ENCODE measurements around the gene AIFM3.

The AIFM3 gene

DNA sequence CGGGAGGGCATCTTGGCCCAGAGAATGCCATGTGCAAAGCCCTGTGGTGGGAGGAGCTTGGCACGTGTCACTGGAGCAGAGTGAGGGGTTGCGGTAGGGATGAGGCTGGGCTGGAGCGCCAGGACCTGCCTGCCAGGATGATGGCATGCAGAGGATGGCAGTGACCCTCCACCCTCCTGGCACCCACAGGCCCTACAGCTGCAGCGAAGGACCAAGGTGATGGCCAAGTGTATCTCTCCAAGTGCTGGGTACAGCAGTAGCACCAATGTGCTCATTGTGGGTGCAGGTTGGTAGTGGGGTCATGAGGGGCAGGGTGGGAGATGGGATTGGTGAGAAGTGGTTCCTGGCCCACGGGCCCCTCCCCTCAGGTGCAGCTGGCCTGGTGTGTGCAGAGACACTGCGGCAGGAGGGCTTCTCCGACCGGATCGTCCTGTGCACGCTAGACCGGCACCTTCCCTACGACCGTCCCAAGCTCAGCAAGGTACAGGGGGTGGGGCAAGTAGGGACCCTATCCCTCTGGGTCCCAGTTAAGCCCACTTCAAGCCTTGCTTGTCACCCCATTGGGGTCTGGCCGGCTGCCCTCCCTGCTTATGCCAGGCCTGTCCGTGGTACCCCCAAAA lies 7.4 kb downstream of the AIFM3 start:
- in situ Hi-C loops (cut with HindIII; ENCODE audit: low sequenced_read_pairs) = no loop called here

DNA sequence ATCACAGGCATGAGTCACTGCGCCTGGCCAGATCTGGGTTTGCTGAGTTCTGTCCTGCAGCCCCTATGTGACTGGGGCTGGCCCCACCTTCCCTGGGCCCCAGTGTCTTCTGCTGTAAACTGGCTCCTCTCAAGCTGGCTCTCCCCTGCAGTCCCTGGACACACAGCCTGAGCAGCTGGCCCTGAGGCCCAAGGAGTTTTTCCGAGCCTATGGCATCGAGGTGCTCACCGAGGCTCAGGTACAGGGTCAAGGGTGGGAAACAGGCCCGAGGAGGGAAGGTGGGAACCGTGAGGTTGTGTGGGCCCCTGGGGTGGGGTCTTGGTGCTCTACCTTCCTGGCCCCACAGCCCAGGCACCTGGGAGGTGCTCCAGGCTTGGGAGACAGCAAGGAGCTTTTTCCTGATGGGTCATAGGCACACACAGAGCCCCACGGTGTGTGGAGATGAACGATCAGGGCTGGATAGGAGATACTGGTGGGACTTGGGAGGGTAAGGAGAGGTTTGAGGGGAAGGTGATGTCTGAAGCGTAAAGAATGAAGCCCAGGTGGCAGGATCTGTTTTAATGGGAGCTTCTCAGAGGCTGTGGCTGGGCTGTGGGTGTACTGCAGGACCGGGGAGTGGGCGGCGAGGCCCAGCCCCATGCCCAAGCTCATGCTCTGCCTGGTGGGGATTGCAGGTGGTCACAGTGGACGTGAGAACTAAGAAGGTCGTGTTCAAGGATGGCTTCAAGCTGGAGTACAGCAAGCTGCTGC lies 8.7 kb downstream of the AIFM3 start:
- in situ Hi-C loops (cut with HindIII; ENCODE audit: low sequenced_read_pairs) = no loop called here

- in situ Hi-C loops (cut with HindIII; ENCODE audit: low sequenced_read_pairs) = no loop called here
Measured at GRCh38 chr22:20976291-20976877, 9.3 kb downstream of the AIFM3 start.

DNA sequence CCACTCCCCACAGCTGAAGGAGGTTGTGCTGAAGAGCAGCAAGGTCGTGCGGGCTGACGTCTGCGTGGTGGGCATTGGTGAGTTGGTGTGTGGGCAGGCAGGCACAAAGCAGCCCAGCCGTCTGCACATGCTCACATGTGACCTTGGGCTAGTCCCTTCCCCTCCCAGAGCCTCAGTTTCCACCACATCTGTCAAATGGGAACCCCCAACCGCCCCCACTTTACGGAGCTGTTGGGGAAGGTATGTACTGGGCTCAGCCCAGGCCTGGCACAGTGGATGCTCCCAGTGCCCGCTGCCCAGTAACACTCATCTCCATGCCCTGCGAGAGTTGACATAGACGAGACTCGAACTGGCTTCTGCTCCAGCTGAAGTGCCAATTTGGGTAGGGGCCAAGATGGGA lies 10.0 kb downstream of the AIFM3 start:
- in situ Hi-C loops (cut with HindIII; ENCODE audit: low sequenced_read_pairs) = no loop called here

GRCh38 chr22:20977516-20978170 lies 10.6 kb downstream of the AIFM3 start:
- in situ Hi-C loops (cut with HindIII; ENCODE audit: low sequenced_read_pairs) = no loop called here

- in situ Hi-C loops (cut with HindIII; ENCODE audit: low sequenced_read_pairs) = no loop called here
Measured at GRCh38 chr22:20978419-20978818, 11.4 kb downstream of the AIFM3 start.

- in situ Hi-C loops (cut with HindIII; ENCODE audit: low sequenced_read_pairs) = no loop called here
Measured at GRCh38 chr22:20979243-20979809, 12.3 kb downstream of the AIFM3 start.

DNA sequence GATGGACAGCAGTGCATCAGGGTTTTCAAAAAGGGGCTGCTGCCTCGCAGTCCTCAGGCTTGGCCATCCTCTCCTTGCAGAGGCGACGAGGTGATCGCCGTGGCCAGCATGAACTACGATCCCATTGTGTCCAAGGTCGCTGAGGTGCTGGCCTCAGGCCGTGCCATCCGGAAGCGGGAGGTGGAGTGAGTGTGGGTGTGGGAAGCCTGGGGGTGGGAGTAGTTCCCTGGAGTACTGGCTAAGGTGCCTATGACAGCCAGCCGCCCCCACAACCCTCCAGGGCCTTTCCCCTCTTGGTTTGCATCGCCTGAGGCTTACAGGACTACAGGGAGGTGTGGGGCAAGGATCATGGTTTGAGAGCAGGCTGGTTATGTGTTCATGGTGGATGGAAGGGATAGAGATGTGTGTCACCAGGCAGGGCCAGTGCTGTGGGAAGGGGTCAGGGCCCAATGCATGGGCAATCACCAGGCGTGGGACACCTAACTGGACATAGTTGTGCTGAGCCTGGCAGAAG lies 12.9 kb downstream of the AIFM3 start:
- in situ Hi-C loops (cut with HindIII; ENCODE audit: low sequenced_read_pairs) = no loop called here

DNA sequence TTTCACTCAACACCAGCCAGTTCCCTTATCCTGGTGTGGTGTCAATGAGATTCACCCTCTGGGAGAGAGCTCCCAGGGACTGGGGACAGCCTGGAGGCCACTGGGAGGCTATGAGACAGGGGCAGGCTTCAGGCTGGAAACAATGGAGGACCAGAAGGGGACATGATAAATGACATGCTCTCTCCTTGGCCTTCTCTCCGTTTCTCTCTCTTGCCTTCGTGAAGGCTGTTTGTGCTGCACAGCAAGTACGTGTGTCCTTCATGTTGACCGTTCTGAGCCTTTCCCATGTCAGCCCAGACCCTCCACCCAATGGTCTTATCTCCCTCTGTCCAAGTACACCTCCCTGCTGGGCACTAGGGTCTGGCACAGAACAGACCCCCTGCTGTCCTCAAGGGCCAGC lies 13.5 kb downstream of the AIFM3 start:
- in situ Hi-C loops (cut with HindIII; ENCODE audit: low sequenced_read_pairs) = no loop called here

DNA sequence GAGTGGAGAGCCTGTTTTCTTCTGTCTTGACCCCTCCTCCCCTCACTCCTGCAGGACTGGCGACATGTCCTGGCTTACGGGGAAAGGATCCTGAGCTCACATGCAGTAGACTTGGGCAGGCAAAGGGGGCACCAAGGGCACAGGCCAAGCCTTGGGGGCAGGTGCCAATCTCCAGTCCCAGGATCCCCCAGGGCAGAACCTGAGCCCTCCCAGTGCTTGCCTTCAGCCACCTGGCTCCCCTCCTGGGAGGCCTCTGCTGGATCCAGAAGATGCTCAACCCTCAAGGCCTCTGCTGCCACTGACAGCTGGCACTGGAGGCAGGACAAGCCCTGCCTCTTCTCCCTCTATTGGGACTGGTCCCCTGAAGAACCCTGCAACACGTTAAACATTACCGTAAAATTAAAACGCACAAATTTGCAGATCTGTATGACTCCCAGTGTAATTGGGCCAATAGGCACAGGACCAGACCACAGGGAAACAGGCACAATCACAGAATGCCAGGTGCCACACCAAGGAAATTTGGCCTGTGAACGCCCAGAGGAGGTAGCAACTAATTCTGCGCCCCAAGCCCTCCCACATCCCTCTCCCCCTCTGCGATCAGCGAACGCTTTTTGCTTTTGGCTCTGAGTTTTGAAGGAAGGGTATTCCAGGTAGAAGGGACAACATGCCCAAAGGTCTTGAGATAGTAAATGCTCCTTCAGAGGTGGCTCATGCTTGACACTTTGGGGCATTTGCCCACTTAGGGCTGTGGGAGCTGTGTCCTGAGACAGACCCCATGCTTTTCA lies 14.1 kb downstream of the AIFM3 start:
- in situ Hi-C loops (cut with HindIII; ENCODE audit: low sequenced_read_pairs) = no loop called here

GRCh38 chr22:20981787-20982562 lies 14.9 kb downstream of the AIFM3 start, which contains the start of gene LZTR1:
TSS of gene LZTR1 (plus strand) at chr22:20982297. CDS start at chr22:20982372, 75 bp downstream.
- in situ Hi-C loops (cut with HindIII; ENCODE audit: low sequenced_read_pairs) = no loop called here

- in situ Hi-C loops (cut with HindIII; ENCODE audit: low sequenced_read_pairs) = no loop called here
Measured at GRCh38 chr22:20982563-20982882, 15.5 kb downstream of the AIFM3 start.

GRCh38 chr22:20983081-20983771 lies 16.2 kb downstream of the AIFM3 start:
- in situ Hi-C loops (cut with HindIII; ENCODE audit: low sequenced_read_pairs) = no loop called here

DNA sequence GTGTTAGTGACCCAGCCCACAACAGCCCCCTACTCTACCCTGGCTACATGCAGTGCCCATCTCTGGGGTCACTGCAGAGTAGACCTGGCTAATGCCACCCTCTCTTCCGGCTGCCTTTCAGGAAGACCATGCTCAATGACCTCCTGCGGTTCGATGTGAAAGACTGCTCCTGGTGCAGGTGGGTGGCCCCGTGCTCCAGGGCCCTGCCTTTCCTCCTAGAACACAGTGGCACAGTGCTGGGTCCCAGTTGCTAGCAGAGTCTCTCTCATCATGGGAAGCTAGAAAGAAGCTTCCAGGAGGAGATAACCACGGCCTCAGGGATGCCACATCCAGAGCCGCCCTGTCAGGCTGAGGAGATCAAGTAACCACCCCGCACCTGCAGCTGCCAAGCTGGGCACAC lies 18.7 kb downstream of the AIFM3 start:
- in situ Hi-C loops (cut with HindIII; ENCODE audit: low sequenced_read_pairs) = no loop called here

DNA sequence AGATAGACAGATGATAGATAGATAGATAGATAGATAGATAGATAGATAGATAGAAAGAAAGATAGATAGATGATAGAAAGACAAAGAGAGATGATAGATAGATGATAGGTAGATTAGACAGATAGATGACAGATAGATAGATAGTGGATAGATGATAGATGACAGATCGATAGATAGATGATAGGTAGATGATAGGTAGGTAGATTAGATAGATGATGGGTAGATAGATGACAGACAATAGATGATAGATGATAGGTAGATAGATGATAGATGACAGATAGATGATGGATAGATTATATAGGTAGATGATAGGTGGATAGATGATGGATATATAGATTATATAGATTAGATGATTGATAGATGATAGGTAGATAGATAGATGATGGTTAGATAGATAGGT lies 19.3 kb downstream of the AIFM3 start:
- in situ Hi-C loops (cut with HindIII; ENCODE audit: low sequenced_read_pairs) = no loop called here

DNA sequence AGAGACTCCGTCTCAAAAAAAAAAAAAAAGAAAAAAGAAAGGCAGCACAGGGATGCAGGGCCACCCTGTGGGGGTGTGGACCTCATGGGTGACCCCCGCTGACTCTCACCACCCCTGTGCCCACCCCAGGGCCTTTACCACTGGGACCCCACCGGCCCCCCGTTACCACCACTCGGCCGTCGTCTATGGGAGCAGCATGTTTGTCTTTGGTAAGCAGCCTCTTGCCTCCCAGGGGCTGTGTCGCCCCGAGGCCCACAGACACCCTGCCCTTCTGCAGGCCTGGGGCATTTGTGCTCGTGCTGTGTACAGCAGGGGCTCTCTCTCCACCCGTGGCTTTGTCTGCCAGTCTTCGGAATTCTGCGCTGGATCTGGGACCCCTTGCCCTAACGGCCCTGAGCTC lies 20.3 kb downstream of the AIFM3 start:
- in situ Hi-C loops (cut with HindIII; ENCODE audit: low sequenced_read_pairs) = no loop called here

DNA sequence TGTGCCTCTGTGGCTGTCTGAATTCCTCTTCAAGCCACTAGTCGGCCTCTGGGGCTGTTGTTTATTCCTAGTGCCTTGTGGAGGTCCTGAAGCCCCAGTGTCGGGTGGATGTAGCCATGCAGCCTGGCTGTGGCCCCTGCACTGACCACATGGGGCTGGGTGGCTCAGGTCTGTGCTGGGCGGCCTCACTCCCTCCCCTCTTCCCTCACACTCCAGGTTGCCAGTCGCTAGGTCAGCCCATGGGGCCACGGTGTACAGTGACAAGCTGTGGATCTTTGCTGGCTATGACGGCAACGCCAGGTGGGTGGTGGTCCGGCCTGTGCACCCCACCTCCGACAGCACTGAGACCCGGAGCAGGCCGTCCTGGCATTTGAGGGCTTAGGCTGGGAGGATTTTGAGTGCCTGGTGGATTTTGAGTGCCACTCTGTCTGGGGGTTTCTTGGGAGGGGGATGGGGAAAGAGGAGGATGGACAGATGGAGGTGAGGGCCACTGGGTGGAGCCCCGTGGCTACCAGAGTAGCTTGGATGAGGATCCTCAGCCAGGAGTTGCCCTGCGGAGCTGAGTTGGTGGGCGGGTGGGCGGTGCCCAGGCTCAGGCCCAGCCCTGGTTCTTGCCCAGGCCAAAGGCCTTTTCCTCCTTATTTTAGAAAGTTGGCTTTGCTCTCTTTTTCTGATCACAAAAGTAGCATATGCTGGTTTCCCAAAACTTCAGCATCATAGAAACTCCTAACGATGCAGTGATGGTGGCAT lies 21.7 kb downstream of the AIFM3 start:
- in situ Hi-C loops (cut with HindIII; ENCODE audit: low sequenced_read_pairs) = no loop called here

- in situ Hi-C loops (cut with HindIII; ENCODE audit: low sequenced_read_pairs) = no loop called here
Measured at GRCh38 chr22:20989323-20990138, 22.5 kb downstream of the AIFM3 start.

All from endothelial cell of hepatic sinusoid (primary cell).